ENCODE measurements around the gene FAM227B.
"Not testable (repeated sequence)": the region's sequence is repeated elsewhere in the genome, so short reads cannot be mapped to it uniquely, and the experiment has no call there.

Gene FAM227B

DNA sequence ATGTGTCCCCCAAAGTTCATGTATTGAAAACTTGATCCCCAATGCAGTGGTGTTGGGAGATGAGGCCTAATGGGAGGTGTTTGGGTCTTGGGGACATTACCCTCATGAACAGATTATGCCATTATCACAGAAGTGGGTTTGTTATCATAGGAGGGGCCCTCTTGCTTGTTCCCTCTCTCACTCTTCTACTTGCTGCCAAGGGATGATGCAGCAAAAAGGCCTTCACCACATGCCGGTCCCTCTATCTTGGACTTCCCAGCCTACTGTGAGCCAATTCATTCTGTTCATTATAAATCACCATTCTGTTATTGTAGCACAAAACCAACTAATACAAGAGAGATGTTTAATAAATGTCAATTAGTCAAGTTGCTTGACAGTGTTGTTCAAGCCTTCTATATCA, 47.2 kb downstream of the FAM227B start:
- peaks cover 3 to 8% (median 4%) of the 10 kb centered on the region in 5 donors for H3K9me3 ChIP-seq (ENCODE audit: control insufficient read depth in 5 of 5, low read length in 5 of 5)
- H3K36me3 ChIP-seq (ENCODE audit: control insufficient read depth in 5 of 5, insufficient read depth in 5 of 5, low read length in 5 of 5), result no peaks in the 10 kb centered on the region
- H3K9ac ChIP-seq (ENCODE audit: low read length in 5 of 5), result no peak overlapping the region
- no peaks in the 10 kb centered on the region for H3K27me3 ChIP-seq (ENCODE audit: control insufficient read depth in 5 of 5, insufficient read depth in 4 of 5, low read length in 5 of 5)
- H3K4me1 ChIP-seq (ENCODE audit: control insufficient read depth in 5 of 5, insufficient read depth in 5 of 5, low read length in 5 of 5), result no peaks in the 10 kb centered on the region
- no peak overlapping the region for H3K27ac ChIP-seq (ENCODE audit: low read depth, low read length)
- H3K4me3 ChIP-seq (ENCODE audit: low read depth in 1 of 5, low read length in 5 of 5), result no peak overlapping the region

DNA sequence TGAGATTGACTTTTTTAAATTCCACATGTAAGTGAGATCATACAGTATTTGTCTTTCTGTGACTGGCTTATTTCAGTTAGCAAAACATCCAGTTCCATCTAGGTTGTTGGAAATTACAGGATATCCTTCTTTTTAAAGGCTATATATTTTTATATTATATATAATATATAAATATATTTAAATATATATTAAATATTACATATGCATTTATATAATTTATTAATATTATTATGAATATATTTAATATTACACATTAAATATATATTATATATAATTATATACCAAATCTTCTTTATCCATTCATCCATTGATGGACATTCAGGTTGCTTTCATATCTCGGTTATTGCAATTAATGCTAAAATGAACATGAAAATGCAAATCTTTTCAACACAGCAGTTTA, 49.9 kb downstream of the FAM227B start:
- H3K36me3 ChIP-seq (ENCODE audit: control insufficient read depth in 5 of 5, insufficient read depth in 5 of 5, low read length in 5 of 5), result no peaks in the 10 kb centered on the region
- H3K4me1 ChIP-seq (ENCODE audit: control insufficient read depth in 5 of 5, insufficient read depth in 5 of 5, low read length in 5 of 5), result no peaks in the 10 kb centered on the region
- no peak overlapping the region for H3K9ac ChIP-seq (ENCODE audit: low read length in 5 of 5)
- no peaks in the 10 kb centered on the region for H3K27me3 ChIP-seq (ENCODE audit: control insufficient read depth in 5 of 5, insufficient read depth in 4 of 5, low read length in 5 of 5)
- H3K27ac ChIP-seq (ENCODE audit: low read depth, low read length), result no peak overlapping the region
- H3K9me3 ChIP-seq (ENCODE audit: control insufficient read depth in 5 of 5, low read length in 5 of 5), result peaks cover 3 to 8% (median 4%) of the 10 kb centered on the region in 5 donors
- H3K4me3 ChIP-seq (ENCODE audit: low read depth in 1 of 5, low read length in 5 of 5), result no peak overlapping the region

DNA sequence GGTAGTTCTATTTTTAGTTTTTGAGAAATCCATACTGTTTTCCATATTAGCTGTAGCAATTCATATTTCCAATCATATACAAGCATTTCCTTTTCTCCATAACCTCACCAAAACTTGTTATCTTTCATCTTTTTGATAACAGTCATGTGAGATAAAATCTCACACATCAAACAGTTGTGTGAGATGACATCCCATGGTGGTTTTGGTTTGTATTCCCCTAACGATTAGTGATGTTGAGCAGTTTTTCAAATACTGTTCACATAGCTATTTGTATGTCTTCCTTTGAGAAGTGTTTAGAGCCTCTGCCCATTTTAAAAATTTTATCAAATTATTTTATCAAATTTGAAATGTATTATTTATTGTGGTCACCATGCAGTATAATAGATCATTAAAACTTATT, 50.4 kb downstream of the FAM227B start:
- Histone ChIP-seq H3K4me1 (ENCODE audit: control insufficient read depth in 5 of 5, insufficient read depth in 5 of 5, low read length in 5 of 5) (no peaks in the 10 kb centered on the region), H3K9me3 (ENCODE audit: control insufficient read depth in 5 of 5, low read length in 5 of 5) (peaks cover 3 to 8% (median 4%) of the 10 kb centered on the region in 5 donors), H3K27me3 (ENCODE audit: control insufficient read depth in 5 of 5, insufficient read depth in 4 of 5, low read length in 5 of 5) (no peaks in the 10 kb centered on the region), H3K9ac (ENCODE audit: low read length in 5 of 5) (no peak overlapping the region), H3K4me3 (ENCODE audit: low read depth in 1 of 5, low read length in 5 of 5) (no peak overlapping the region), H3K36me3 (ENCODE audit: control insufficient read depth in 5 of 5, insufficient read depth in 5 of 5, low read length in 5 of 5) (no peaks in the 10 kb centered on the region), H3K27ac (ENCODE audit: low read depth, low read length) (no peak overlapping the region)

DNA sequence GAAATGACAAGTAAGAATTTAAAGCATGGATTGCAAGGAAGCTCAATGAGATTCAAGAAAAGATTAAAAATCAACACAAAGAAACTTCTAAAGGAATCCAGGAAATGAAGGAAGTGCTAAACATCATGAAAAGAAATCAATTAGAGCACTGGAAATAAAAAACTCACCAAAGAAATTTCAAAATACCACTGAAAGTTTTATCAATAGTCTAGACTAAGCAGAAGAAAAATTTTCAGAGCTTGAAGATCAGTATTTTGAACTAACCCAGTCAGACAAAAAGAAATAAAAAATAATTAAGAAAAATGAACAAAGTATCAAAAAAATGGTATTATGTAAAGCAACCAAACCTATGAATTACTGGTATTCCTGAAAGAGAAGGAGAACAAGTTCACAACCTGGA, 60.6 kb downstream of the FAM227B start:
- Histone ChIP-seq H3K27ac (ENCODE audit: low read depth, low read length) (no peak overlapping the region), H3K4me1 (ENCODE audit: control insufficient read depth in 5 of 5, insufficient read depth in 5 of 5, low read length in 5 of 5) (no peaks in the 10 kb centered on the region), H3K9me3 (ENCODE audit: control insufficient read depth in 5 of 5, low read length in 5 of 5) (peaks cover 3 to 27% (median 10%) of the 10 kb centered on the region in 5 donors), H3K36me3 (ENCODE audit: control insufficient read depth in 5 of 5, insufficient read depth in 5 of 5, low read length in 5 of 5) (no peaks in the 10 kb centered on the region), H3K9ac (ENCODE audit: low read length in 5 of 5) (no peak overlapping the region), H3K27me3 (ENCODE audit: control insufficient read depth in 5 of 5, insufficient read depth in 4 of 5, low read length in 5 of 5) (no peaks in the 10 kb centered on the region), H3K4me3 (ENCODE audit: low read depth in 1 of 5, low read length in 5 of 5) (no peak overlapping the region)

DNA sequence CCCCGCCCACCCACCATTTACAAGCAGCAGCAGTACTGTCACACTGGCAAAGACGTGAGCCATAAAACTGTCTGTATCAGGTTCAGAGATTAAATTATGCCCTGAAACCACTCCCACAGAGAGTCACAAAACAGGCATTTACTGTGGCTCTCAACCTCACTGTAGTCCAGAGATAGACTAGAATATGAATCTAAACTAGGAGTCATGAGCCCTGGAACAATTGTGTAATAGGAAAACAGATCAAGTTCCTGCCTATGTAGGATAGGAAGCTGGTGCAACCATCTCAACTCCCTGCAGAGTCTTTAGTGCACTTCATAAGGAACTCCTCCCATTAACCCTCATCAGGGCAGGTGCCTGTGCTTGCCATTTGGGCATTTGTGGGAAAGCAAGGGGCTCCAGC, 61.7 kb downstream of the FAM227B start:
- Histone ChIP-seq H3K27me3 (ENCODE audit: control insufficient read depth in 5 of 5, insufficient read depth in 4 of 5, low read length in 5 of 5) (no peaks in the 10 kb centered on the region), H3K27ac (ENCODE audit: low read depth, low read length) (no peak overlapping the region), H3K4me1 (ENCODE audit: control insufficient read depth in 5 of 5, insufficient read depth in 5 of 5, low read length in 5 of 5) (no peaks in the 10 kb centered on the region), H3K9ac (ENCODE audit: low read length in 5 of 5) (no peak overlapping the region), H3K4me3 (ENCODE audit: low read depth in 1 of 5, low read length in 5 of 5) (no peak overlapping the region), H3K36me3 (ENCODE audit: control insufficient read depth in 5 of 5, insufficient read depth in 5 of 5, low read length in 5 of 5) (no peaks in the 10 kb centered on the region), H3K9me3 (ENCODE audit: control insufficient read depth in 5 of 5, low read length in 5 of 5) (peaks cover 7 to 25% (median 15%) of the 10 kb centered on the region in 5 donors)

DNA sequence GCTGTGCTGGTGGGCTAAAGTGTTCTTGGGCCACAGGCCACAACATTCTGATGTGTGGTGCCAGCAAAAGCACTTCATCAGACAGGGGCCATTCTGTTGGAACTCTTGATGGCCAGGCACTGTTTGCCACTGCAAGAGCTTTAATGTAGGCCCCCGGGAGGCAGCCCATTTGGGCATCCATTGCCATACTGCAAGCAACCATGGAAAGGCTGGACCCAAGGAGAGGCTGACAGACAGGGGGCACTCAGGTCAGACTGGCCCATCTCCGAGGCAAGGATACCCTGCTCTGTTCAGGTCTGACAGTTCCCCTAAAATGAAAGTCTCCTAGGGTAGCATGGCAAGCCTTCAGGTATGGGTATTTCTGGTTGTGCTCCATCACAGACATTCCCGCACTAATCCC, 64.2 kb downstream of the FAM227B start:
- no peaks in the 10 kb centered on the region for H3K36me3 ChIP-seq (ENCODE audit: control insufficient read depth in 5 of 5, insufficient read depth in 5 of 5, low read length in 5 of 5)
- H3K27me3 ChIP-seq (ENCODE audit: control insufficient read depth in 5 of 5, insufficient read depth in 4 of 5, low read length in 5 of 5), result no peaks in the 10 kb centered on the region
- H3K4me1 ChIP-seq (ENCODE audit: control insufficient read depth in 5 of 5, insufficient read depth in 5 of 5, low read length in 5 of 5), result no peaks in the 10 kb centered on the region
- no peak overlapping the region for H3K4me3 ChIP-seq (ENCODE audit: low read depth in 1 of 5, low read length in 5 of 5)
- no peak overlapping the region for H3K9ac ChIP-seq (ENCODE audit: low read length in 5 of 5)
- peaks cover 5 to 18% (median 11%) of the 10 kb centered on the region in 5 donors for H3K9me3 ChIP-seq (ENCODE audit: control insufficient read depth in 5 of 5, low read length in 5 of 5)
- H3K27ac ChIP-seq (ENCODE audit: low read depth, low read length), result no peak overlapping the region

DNA sequence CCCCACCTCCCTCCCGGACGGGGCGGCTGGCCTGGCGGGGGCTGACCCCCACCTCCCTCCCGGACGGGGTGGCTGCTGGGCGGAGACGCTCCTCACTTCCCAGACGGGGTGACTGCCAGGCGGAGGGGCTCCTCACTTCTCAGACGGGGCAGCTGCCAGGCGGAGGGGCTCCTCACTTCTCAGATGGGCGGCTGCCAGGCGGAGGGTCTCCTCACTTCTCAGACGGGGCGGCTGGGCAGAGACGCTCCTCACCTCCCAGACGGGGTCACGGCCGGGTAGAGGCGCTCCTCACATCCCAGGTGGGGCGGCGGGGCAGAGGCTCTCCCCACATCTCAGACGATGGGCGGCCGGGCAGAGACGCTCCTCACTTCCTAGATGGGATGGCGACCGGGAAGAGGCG, 70.3 kb downstream of the FAM227B start:
- H3K9me3 ChIP-seq (ENCODE audit: control insufficient read depth in 5 of 5, low read length in 5 of 5), result not testable (repeated sequence)

DNA sequence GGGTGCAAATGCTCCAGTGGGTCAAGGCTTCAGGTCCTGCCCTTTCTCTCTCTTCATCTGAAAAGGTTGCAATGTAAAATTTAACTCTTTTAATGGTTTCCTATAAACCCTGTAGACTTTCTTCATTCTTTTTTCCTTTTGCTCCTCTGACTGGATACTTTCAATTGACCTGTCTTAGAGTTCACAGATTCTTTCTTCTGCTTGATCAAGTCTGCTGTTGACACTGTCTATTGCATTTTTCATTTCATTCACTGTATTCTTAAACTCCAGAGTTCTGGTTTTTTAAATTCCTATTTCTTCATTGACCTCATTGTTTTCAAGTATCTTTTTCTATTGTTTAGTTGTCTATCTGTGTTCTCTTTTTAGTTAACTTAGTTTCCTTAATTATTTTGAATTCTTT, 82.1 kb downstream of the FAM227B start:
- Histone ChIP-seq H3K9ac (ENCODE audit: low read length in 5 of 5) (no peak overlapping the region), H3K36me3 (ENCODE audit: control insufficient read depth in 5 of 5, insufficient read depth in 5 of 5, low read length in 5 of 5) (no peaks in the 10 kb centered on the region), H3K27ac (ENCODE audit: low read depth, low read length) (no peak overlapping the region), H3K9me3 (ENCODE audit: control insufficient read depth in 5 of 5, low read length in 5 of 5) (peaks cover 4 to 23% (median 20%) of the 10 kb centered on the region in 5 donors), H3K4me3 (ENCODE audit: low read depth in 1 of 5, low read length in 5 of 5) (no peak overlapping the region), H3K27me3 (ENCODE audit: control insufficient read depth in 5 of 5, insufficient read depth in 4 of 5, low read length in 5 of 5) (no peaks in the 10 kb centered on the region), H3K4me1 (ENCODE audit: control insufficient read depth in 5 of 5, insufficient read depth in 5 of 5, low read length in 5 of 5) (no peaks in the 10 kb centered on the region)

More for the DNA sequence above, 70.3 kb downstream of the FAM227B start:
- H3K4me3 ChIP-seq (ENCODE audit: low read depth in 1 of 5, low read length in 5 of 5); H3K27ac ChIP-seq (ENCODE audit: low read depth, low read length); H3K4me1 ChIP-seq (ENCODE audit: control insufficient read depth in 5 of 5, insufficient read depth in 5 of 5, low read length in 5 of 5); H3K27me3 ChIP-seq (ENCODE audit: control insufficient read depth in 5 of 5, insufficient read depth in 4 of 5, low read length in 5 of 5); H3K36me3 ChIP-seq (ENCODE audit: control insufficient read depth in 5 of 5, insufficient read depth in 5 of 5, low read length in 5 of 5); H3K9ac ChIP-seq (ENCODE audit: low read length in 5 of 5): not testable (repeated sequence)

DNA sequence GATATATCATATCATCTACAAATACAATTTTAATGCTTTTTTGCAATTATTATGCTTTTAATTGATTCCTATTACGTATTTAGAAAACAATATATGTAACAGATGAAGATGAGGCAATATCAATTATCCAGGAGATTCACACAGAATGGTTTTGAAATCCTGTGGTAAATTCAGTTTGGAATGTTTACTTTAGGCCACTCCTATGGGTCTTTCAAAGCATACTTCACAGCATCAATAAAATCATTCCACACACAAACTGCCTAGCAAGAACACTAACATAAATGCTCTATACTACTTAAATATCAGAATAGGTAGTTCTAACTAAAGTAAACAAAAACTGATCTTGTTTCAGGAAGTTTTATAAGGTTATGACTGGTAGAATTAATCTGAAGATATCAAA, 90.5 kb downstream of the FAM227B start:
- no peak overlapping the region for H3K9ac ChIP-seq (ENCODE audit: low read length in 5 of 5)
- peaks cover 0 to 12% (median 6%) of the 10 kb centered on the region in 5 donors for H3K9me3 ChIP-seq (ENCODE audit: control insufficient read depth in 5 of 5, low read length in 5 of 5)
- H3K4me1 ChIP-seq (ENCODE audit: control insufficient read depth in 5 of 5, insufficient read depth in 5 of 5, low read length in 5 of 5), result no peaks in the 10 kb centered on the region
- no peak overlapping the region for H3K27ac ChIP-seq (ENCODE audit: low read depth, low read length)
- no peaks in the 10 kb centered on the region for H3K36me3 ChIP-seq (ENCODE audit: control insufficient read depth in 5 of 5, insufficient read depth in 5 of 5, low read length in 5 of 5)
- no peaks in the 10 kb centered on the region for H3K27me3 ChIP-seq (ENCODE audit: control insufficient read depth in 5 of 5, insufficient read depth in 4 of 5, low read length in 5 of 5)
- H3K4me3 ChIP-seq (ENCODE audit: low read depth in 1 of 5, low read length in 5 of 5), result no peak overlapping the region

DNA sequence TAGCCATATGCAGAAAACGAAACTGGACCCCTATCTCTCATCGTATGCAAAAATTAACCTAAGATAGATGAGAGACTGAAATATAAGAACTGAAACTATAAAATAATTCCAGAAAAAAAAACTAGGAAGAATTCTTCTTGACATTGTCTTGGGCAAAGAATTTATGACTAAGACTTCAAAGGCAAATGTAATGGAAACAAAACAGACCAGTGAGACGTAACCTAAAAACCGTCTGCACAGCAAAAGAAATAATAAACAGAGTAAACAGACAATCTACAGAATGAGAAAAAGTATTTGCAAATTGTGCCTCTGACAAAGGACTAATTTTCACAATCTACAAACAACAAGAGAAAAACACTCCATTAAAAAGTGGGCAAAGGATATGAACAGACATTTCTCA, 92.3 kb downstream of the FAM227B start:
- Histone ChIP-seq H3K9ac (ENCODE audit: low read length in 5 of 5) (no peak overlapping the region), H3K4me3 (ENCODE audit: low read depth in 1 of 5, low read length in 5 of 5) (no peak overlapping the region), H3K27ac (ENCODE audit: low read depth, low read length) (no peak overlapping the region), H3K4me1 (ENCODE audit: control insufficient read depth in 5 of 5, insufficient read depth in 5 of 5, low read length in 5 of 5) (no peaks in the 10 kb centered on the region), H3K27me3 (ENCODE audit: control insufficient read depth in 5 of 5, insufficient read depth in 4 of 5, low read length in 5 of 5) (no peaks in the 10 kb centered on the region), H3K36me3 (ENCODE audit: control insufficient read depth in 5 of 5, insufficient read depth in 5 of 5, low read length in 5 of 5) (no peaks in the 10 kb centered on the region), H3K9me3 (ENCODE audit: control insufficient read depth in 5 of 5, low read length in 5 of 5) (peaks cover 0 to 6% (median 0%) of the 10 kb centered on the region in 5 donors)

DNA sequence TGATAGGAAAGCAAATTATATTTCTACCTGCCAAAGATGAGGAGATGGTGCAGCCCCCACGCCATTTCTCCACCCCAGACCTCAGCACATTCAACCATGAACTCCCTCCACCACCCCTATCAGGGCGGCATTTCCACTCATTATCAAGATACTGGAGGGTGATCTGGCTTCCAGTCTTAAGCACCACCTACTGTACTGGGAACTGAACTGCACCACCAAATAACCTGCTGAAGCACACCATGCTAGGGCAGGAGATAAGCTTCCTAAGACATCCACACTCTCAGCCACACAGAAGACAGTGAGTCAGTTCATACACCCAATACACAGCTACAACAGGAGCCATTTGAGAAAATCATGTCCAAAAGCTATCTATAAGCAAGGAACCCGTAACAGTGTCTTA, 98.8 kb downstream of the FAM227B start:
- Histone ChIP-seq H3K9ac (ENCODE audit: low read length in 5 of 5) (no peak overlapping the region), H3K4me3 (ENCODE audit: low read depth in 1 of 5, low read length in 5 of 5) (no peak overlapping the region), H3K9me3 (ENCODE audit: control insufficient read depth in 5 of 5, low read length in 5 of 5) (peaks cover 0 to 7% (median 0%) of the 10 kb centered on the region in 5 donors), H3K36me3 (ENCODE audit: control insufficient read depth in 5 of 5, insufficient read depth in 5 of 5, low read length in 5 of 5) (no peaks in the 10 kb centered on the region), H3K27ac (ENCODE audit: low read depth, low read length) (no peak overlapping the region), H3K27me3 (ENCODE audit: control insufficient read depth in 5 of 5, insufficient read depth in 4 of 5, low read length in 5 of 5) (no peaks in the 10 kb centered on the region), H3K4me1 (ENCODE audit: control insufficient read depth in 5 of 5, insufficient read depth in 5 of 5, low read length in 5 of 5) (no peaks in the 10 kb centered on the region)

Data from subcutaneous abdominal adipose tissue (tissue), 5 donors.